WTC11 (cell line): ENCODE data around the gene CTIF. TPM values are rescaled to one million over a fixed set of nuclear protein-coding genes. Genes with fewer than 3 reads are reported as not detected.

Experiments
- ATAC-seq: fragments of 200-7000 bp; cut with Tn5 transposase; 2 replicates; pipeline ENCODE4 v1.10.0; 2021; ENCODE audit warnings: mild to moderate bottlenecking, moderate library complexity
- CTCF ChIA-PET: fragments of 300-600 bp; sonication (Branson Sonifier 250); formaldehyde crosslinking; loops from one replicate; lab custom pipeline; 2021; ENCODE audit warnings: antibody characterized with exemption; lab: Charles Lee
- POLR2A ChIA-PET: fragments of 350-600 bp; sonication (Branson Sonifier 250); formaldehyde crosslinking; loops from one replicate; lab custom pipeline; 2021; ENCODE audit warnings: antibody characterized with exemption; lab: Charles Lee
- DNase-seq: peaks from one replicate; pipeline ENCODE4 v3.0.0; 2021; ENCODE audit warnings: low spot score
- H3K27ac Mint-ChIP-seq: 2 replicates; pipeline ENCODE4 v1.8.0; 2021; ENCODE audit warnings: mixed read lengths
- H3K27me3 Mint-ChIP-seq: 2 replicates; pipeline ENCODE4 v1.8.0; 2021; ENCODE audit warnings: low read depth, mild to moderate bottlenecking, moderate library complexity, mixed read lengths
- H3K36me3 Mint-ChIP-seq: 2 replicates; pipeline ENCODE4 v1.8.0; 2021; ENCODE audit warnings: mixed read lengths
- H3K4me1 Mint-ChIP-seq: 2 replicates; pipeline ENCODE4 v1.8.0; 2022; ENCODE audit warnings: mixed read lengths
- H3K4me3 Mint-ChIP-seq: 2 replicates; pipeline ENCODE4 v1.8.0; 2021; ENCODE audit warnings: mild to moderate bottlenecking, moderate library complexity, mixed read lengths
- H3K9me3 Mint-ChIP-seq: 2 replicates; pipeline ENCODE4 v1.8.0; 2021; ENCODE audit warnings: mixed read lengths
- CREB1 ChIP-seq: sonication (generic); formaldehyde crosslinking; IDR thresholded peaks from 2 replicates; pipeline ENCODE4 v1.8.0; 2023; ENCODE audit warnings: mild to moderate bottlenecking, missing genetic modification reagents
- ELF4 ChIP-seq: sonication (generic); formaldehyde crosslinking; IDR thresholded peaks from 2 replicates; pipeline ENCODE4 v1.8.1; 2022; ENCODE audit warnings: low read depth, mild to moderate bottlenecking, moderate library complexity, missing genetic modification reagents
- EMX1 ChIP-seq: fragments of 250-450 bp; sonication (Bioruptor Pico); IDR thresholded peaks from 2 replicates; pipeline ENCODE4 v1.8.0; 2021; ENCODE audit warnings: mild to moderate bottlenecking
- ESRRA ChIP-seq: sonication (generic); formaldehyde crosslinking; IDR thresholded peaks from 2 replicates; pipeline ENCODE4 v1.8.1; 2022; ENCODE audit warnings: mild to moderate bottlenecking, missing genetic modification reagents, borderline replicate concordance
- KAT7 ChIP-seq: sonication (generic); formaldehyde crosslinking; IDR thresholded peaks from 2 replicates; pipeline ENCODE4 v1.8.1; 2023; ENCODE audit warnings: missing genetic modification reagents, mild to moderate bottlenecking, borderline replicate concordance
- NR1H2 ChIP-seq: sonication (generic); formaldehyde crosslinking; IDR thresholded peaks from 2 replicates; pipeline ENCODE4 v1.9.0; 2021; ENCODE audit warnings: mild to moderate bottlenecking, moderate library complexity, missing genetic modification reagents
- NR3C1 ChIP-seq: sonication (generic); formaldehyde crosslinking; conservative IDR thresholded peaks from 2 replicates; pipeline ENCODE4 v1.8.1; 2023; ENCODE audit warnings: low read depth, mild to moderate bottlenecking, missing genetic modification reagents
- SMAD4 ChIP-seq: sonication (generic); formaldehyde crosslinking; IDR thresholded peaks from 2 replicates; pipeline ENCODE4 v1.8.0; 2022; ENCODE audit warnings: mild to moderate bottlenecking, missing genetic modification reagents
- SOX15 ChIP-seq: fragments of 250-450 bp; sonication (Bioruptor Pico); IDR thresholded peaks from 2 replicates; pipeline ENCODE4 v1.9.0; 2021; ENCODE audit warnings: mild to moderate bottlenecking
- TEAD1 ChIP-seq: sonication (generic); formaldehyde crosslinking; IDR thresholded peaks from 2 replicates; pipeline ENCODE4 v1.8.0; 2022; ENCODE audit warnings: mild to moderate bottlenecking, missing genetic modification reagents
- ZBTB21 ChIP-seq: sonication (generic); formaldehyde crosslinking; IDR thresholded peaks from 2 replicates; pipeline ENCODE4 v1.8.1; 2023; ENCODE audit warnings: mild to moderate bottlenecking, missing genetic modification reagents, borderline replicate concordance
- ZNF138 ChIP-seq: sonication (generic); formaldehyde crosslinking; conservative IDR thresholded peaks from 2 replicates; pipeline ENCODE4 v1.8.1; 2022; ENCODE audit warnings: mild to moderate bottlenecking, moderate library complexity, missing genetic modification reagents
- total RNA-seq: library from RNA; stranded (reverse); gene quantifications from 3 replicates; pipeline ENCODE4 v1.2.3, GENCODE V29; 2021
- TF ChIP-seq, protein P1 (sequence below): sonication (generic); formaldehyde crosslinking; IDR thresholded peaks from 2 replicates; pipeline ENCODE4 v1.8.1; 2023; ENCODE audit warnings: mild to moderate bottlenecking, missing genetic modification reagents, borderline replicate concordance
- TF ChIP-seq, protein P2 (sequence below): sonication (generic); formaldehyde crosslinking; IDR thresholded peaks from 2 replicates; pipeline ENCODE4 v1.8.0; 2023; ENCODE audit warnings: missing genetic modification reagents, mild to moderate bottlenecking, borderline replicate concordance
- TF ChIP-seq, protein P3 (sequence below): sonication (generic); formaldehyde crosslinking; IDR thresholded peaks from 2 replicates; pipeline ENCODE4 v1.8.1; 2022; ENCODE audit warnings: low read depth, mild to moderate bottlenecking, moderate library complexity, missing genetic modification reagents, borderline replicate concordance
- TF ChIP-seq, protein P4 (sequence below): fragments of 250-450 bp; sonication (Bioruptor Pico); IDR thresholded peaks from 2 replicates; pipeline ENCODE4 v1.9.0; 2021; ENCODE audit warnings: mild to moderate bottlenecking, borderline replicate concordance
- TF ChIP-seq, protein P5 (sequence below): fragments of 250-450 bp; sonication (Bioruptor Pico); IDR thresholded peaks from 2 replicates; pipeline ENCODE4 v1.9.0; 2021; ENCODE audit warnings: mild to moderate bottlenecking

CTIF gene
- total RNA-seq, 1 experiment from 2014 or later = 28.5 TPM

DNA sequence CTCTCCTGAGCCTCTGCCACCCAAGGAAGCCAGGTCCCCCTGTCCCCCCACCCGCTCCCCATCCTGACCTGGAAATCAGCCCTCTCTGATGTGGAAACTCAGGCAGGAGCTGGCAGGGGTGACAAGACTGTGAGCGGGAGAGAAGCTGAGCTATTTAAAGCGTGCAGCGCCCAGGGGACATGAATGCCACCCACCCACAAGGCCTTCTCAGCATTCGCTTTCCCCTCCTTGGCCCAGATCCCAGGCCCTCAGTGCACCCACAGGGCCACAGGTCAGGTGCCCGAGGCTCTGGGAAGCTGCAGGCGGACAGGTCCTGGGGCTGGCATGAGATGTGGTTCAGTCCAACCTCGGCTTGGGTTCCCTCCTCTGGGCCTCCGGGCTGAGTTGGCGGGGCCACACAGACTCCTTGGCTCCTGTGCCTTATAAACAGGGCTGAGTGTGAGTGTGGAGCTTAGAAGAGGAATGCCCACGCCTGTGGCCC lies 243.6 kb downstream of the CTIF start:
- no peak for DNase-seq
- no peak overlapping the region for H3K4me3 Mint-ChIP-seq
- H3K4me1 Mint-ChIP-seq = peaks cover 11% of the 10 kb centered on the region
- no peaks in the 10 kb centered on the region for H3K9me3 Mint-ChIP-seq
- H3K27me3 Mint-ChIP-seq = no peaks in the 10 kb centered on the region
- POLR2A ChIA-PET = no interaction called here
- no peak overlapping the region for H3K27ac Mint-ChIP-seq
- no peak for ATAC-seq
- no peaks in the 10 kb centered on the region for H3K36me3 Mint-ChIP-seq
- no peak for TF ChIP-seq SMAD4 (CRISPR knock-in tag)
- TF ChIP-seq ZBTB21 = no peak
- TF ChIP-seq NR3C1 = no peak
- no peak for TF ChIP-seq ELF4 (CRISPR knock-in tag)
- TF ChIP-seq, protein P1, sequence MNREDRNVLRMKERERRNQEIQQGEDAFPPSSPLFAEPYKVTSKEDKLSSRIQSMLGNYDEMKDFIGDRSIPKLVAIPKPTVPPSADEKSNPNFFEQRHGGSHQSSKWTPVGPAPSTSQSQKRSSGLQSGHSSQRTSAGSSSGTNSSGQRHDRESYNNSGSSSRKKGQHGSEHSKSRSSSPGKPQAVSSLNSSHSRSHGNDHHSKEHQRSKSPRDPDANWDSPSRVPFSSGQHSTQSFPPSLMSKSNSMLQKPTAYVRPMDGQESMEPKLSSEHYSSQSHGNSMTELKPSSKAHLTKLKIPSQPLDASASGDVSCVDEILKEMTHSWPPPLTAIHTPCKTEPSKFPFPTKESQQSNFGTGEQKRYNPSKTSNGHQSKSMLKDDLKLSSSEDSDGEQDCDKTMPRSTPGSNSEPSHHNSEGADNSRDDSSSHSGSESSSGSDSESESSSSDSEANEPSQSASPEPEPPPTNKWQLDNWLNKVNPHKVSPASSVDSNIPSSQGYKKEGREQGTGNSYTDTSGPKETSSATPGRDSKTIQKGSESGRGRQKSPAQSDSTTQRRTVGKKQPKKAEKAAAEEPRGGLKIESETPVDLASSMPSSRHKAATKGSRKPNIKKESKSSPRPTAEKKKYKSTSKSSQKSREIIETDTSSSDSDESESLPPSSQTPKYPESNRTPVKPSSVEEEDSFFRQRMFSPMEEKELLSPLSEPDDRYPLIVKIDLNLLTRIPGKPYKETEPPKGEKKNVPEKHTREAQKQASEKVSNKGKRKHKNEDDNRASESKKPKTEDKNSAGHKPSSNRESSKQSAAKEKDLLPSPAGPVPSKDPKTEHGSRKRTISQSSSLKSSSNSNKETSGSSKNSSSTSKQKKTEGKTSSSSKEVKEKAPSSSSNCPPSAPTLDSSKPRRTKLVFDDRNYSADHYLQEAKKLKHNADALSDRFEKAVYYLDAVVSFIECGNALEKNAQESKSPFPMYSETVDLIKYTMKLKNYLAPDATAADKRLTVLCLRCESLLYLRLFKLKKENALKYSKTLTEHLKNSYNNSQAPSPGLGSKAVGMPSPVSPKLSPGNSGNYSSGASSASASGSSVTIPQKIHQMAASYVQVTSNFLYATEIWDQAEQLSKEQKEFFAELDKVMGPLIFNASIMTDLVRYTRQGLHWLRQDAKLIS (CRISPR knock-in tag) = no peak
- TF ChIP-seq, protein P2, sequence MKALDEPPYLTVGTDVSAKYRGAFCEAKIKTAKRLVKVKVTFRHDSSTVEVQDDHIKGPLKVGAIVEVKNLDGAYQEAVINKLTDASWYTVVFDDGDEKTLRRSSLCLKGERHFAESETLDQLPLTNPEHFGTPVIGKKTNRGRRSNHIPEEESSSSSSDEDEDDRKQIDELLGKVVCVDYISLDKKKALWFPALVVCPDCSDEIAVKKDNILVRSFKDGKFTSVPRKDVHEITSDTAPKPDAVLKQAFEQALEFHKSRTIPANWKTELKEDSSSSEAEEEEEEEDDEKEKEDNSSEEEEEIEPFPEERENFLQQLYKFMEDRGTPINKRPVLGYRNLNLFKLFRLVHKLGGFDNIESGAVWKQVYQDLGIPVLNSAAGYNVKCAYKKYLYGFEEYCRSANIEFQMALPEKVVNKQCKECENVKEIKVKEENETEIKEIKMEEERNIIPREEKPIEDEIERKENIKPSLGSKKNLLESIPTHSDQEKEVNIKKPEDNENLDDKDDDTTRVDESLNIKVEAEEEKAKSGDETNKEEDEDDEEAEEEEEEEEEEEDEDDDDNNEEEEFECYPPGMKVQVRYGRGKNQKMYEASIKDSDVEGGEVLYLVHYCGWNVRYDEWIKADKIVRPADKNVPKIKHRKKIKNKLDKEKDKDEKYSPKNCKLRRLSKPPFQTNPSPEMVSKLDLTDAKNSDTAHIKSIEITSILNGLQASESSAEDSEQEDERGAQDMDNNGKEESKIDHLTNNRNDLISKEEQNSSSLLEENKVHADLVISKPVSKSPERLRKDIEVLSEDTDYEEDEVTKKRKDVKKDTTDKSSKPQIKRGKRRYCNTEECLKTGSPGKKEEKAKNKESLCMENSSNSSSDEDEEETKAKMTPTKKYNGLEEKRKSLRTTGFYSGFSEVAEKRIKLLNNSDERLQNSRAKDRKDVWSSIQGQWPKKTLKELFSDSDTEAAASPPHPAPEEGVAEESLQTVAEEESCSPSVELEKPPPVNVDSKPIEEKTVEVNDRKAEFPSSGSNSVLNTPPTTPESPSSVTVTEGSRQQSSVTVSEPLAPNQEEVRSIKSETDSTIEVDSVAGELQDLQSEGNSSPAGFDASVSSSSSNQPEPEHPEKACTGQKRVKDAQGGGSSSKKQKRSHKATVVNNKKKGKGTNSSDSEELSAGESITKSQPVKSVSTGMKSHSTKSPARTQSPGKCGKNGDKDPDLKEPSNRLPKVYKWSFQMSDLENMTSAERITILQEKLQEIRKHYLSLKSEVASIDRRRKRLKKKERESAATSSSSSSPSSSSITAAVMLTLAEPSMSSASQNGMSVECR (CRISPR knock-in tag) = no peak
- TF ChIP-seq SOX15 (CRISPR knock-in tag) = no peak
- TF ChIP-seq, protein P3, sequence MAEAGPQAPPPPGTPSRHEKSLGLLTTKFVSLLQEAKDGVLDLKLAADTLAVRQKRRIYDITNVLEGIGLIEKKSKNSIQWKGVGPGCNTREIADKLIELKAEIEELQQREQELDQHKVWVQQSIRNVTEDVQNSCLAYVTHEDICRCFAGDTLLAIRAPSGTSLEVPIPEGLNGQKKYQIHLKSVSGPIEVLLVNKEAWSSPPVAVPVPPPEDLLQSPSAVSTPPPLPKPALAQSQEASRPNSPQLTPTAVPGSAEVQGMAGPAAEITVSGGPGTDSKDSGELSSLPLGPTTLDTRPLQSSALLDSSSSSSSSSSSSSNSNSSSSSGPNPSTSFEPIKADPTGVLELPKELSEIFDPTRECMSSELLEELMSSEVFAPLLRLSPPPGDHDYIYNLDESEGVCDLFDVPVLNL (CRISPR knock-in tag) = no peak
- no peak for TF ChIP-seq EMX1 (CRISPR knock-in tag)
- TF ChIP-seq, protein P4, sequence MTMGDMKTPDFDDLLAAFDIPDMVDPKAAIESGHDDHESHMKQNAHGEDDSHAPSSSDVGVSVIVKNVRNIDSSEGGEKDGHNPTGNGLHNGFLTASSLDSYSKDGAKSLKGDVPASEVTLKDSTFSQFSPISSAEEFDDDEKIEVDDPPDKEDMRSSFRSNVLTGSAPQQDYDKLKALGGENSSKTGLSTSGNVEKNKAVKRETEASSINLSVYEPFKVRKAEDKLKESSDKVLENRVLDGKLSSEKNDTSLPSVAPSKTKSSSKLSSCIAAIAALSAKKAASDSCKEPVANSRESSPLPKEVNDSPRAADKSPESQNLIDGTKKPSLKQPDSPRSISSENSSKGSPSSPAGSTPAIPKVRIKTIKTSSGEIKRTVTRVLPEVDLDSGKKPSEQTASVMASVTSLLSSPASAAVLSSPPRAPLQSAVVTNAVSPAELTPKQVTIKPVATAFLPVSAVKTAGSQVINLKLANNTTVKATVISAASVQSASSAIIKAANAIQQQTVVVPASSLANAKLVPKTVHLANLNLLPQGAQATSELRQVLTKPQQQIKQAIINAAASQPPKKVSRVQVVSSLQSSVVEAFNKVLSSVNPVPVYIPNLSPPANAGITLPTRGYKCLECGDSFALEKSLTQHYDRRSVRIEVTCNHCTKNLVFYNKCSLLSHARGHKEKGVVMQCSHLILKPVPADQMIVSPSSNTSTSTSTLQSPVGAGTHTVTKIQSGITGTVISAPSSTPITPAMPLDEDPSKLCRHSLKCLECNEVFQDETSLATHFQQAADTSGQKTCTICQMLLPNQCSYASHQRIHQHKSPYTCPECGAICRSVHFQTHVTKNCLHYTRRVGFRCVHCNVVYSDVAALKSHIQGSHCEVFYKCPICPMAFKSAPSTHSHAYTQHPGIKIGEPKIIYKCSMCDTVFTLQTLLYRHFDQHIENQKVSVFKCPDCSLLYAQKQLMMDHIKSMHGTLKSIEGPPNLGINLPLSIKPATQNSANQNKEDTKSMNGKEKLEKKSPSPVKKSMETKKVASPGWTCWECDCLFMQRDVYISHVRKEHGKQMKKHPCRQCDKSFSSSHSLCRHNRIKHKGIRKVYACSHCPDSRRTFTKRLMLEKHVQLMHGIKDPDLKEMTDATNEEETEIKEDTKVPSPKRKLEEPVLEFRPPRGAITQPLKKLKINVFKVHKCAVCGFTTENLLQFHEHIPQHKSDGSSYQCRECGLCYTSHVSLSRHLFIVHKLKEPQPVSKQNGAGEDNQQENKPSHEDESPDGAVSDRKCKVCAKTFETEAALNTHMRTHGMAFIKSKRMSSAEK (CRISPR knock-in tag) = no peak
- no peak for TF ChIP-seq KAT7 (CRISPR knock-in tag)
- TF ChIP-seq, protein P5, sequence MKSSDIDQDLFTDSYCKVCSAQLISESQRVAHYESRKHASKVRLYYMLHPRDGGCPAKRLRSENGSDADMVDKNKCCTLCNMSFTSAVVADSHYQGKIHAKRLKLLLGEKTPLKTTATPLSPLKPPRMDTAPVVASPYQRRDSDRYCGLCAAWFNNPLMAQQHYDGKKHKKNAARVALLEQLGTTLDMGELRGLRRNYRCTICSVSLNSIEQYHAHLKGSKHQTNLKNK (CRISPR knock-in tag) = no peak
- TF ChIP-seq ZNF138 (CRISPR knock-in tag) = no peak
- TF ChIP-seq ESRRA (CRISPR knock-in tag) = no peak
- no peak for TF ChIP-seq NR1H2 (CRISPR knock-in tag)
- TF ChIP-seq TEAD1 (CRISPR knock-in tag) = no peak
- TF ChIP-seq CREB1 = no peak
- TF ChIP-seq, all 79 proteins: peak for 0
- CTCF ChIA-PET = interaction anchor here (1.1 kb wide), 1 partner anchor 260 kb away, joined by 3 read pairs; no protein-coding TSS in a partner anchor
